HPDE6-E6E7 (cell line): ENCODE results near the gene PCDHGB4.
"Not testable (repeated sequence)": the region's sequence is repeated elsewhere in the genome, so short reads cannot be mapped to it uniquely, and the experiment has no call there.

Experiments used
- DNase-seq: peaks from one replicate; pipeline ENCODE4 v3.0.0; 2011; ENCODE audit warnings: missing footprints; ENCODE audit errors: extremely low spot score

The PCDHGB4 gene

DNA sequence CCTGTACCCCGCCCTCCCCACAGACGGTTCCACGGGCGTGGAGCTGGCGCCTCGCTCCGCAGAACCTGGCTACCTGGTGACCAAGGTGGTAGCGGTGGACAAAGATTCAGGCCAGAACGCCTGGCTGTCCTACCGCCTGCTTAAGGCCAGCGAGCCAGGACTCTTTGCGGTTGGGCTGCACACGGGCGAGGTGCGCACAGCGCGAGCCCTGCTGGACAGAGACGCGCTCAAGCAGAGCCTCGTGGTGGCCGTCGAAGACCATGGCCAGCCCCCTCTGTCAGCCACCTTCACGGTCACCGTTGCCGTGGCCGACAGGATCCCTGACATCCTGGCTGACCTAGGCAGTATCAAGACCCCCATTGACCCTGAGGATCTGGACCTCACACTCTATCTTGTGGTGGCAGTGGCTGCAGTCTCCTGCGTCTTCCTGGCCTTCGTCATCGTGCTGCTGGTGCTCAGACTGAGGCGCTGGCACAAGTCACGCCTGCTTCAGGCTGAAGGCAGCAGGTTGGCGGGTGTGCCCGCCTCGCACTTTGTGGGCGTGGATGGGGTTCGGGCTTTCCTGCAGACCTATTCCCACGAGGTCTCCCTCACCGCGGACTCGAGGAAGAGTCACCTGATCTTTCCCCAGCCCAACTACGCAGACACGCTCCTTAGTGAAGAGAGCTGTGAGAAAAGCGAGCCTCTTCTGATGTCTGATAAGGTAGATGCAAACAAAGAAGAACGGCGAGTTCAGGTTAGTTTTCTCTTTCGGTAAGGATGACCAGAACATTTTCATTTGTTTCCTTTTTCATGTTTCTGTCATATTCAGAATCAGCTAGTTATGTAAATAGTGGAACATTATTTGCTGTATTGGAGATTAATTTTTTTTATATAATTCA is 21.2 kb upstream of the PCDHGB4 start:
- DNase-seq: no peak

DNA sequence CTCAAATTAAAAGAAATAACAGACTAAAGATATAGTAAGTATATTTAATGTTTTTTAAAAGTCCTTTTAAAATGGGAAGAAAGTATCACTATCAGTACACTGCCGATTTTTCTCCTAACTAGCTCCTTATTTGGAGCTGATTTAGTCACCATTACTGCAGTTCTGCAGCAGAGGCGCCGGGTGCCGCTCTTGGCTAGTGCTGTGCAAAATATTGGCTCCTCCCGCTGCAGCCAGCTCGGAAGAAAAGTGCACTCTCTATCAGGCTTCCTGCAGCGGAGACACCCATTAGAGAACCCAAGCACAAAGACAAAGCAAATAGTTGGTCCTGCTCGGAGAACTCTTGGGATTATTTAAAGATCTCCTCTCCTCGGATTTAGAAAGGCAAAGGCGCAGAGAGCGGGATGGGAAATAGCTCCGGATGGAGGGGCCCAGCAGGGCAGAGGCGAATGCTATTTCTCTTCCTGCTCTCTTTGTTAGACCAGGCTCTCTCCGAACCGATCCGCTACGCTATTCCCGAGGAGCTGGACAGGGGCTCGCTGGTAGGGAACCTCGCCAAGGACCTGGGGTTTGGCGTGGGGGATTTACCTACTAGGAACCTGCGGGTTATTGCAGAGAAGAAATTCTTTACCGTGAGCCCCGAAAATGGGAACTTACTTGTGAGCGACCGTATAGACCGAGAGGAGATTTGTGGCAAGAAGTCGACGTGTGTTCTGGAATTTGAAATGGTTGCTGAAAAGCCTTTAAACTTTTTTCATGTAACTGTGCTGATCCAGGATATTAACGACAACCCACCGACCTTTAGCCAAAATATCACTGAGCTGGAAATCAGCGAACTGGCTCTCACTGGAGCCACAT is 17.3 kb upstream of the PCDHGB4 start, which contains the start of gene PCDHGB3:
TSS of gene PCDHGB3 (plus strand) at position 249 of the 855 bp plus-strand sequence. CDS start at position 402, 153 bp downstream.
- DNase-seq: no peak

DNA sequence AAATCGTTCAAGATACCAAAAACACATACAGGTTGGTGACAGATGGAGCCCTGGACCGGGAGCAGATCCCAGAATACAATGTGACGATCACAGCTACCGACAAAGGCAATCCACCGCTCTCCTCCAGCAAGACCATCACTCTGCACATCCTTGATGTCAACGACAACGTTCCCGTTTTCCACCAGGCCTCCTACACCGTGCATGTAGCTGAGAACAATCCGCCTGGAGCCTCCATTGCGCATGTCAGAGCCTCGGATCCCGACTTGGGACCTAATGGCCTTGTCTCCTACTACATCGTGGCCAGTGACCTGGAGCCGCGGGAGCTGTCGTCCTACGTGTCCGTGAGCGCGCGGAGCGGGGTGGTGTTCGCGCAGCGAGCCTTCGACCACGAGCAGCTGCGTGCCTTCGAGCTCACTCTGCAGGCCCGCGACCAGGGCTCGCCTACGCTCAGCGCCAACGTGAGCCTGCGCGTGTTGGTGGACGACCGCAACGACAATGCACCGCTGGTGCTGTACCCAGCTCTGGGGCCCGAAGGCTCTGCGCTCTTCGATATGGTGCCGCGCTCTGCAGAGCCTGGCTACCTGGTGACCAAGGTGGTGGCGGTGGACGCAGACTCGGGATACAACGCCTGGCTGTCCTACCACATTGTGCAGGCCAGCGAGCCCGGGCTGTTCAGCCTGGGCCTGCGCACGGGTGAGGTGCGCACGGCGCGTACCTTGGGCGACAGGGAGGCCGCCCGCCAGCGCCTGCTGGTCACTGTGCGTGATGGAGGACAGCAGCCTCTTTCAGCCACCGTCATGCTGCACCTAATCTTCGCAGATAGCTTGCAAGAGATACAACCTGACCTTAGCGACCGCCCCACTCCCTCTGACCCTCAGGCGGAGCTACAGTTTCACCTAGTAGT is 15.7 kb upstream of the PCDHGB4 start:
- DNase-seq: no peak

DNA sequence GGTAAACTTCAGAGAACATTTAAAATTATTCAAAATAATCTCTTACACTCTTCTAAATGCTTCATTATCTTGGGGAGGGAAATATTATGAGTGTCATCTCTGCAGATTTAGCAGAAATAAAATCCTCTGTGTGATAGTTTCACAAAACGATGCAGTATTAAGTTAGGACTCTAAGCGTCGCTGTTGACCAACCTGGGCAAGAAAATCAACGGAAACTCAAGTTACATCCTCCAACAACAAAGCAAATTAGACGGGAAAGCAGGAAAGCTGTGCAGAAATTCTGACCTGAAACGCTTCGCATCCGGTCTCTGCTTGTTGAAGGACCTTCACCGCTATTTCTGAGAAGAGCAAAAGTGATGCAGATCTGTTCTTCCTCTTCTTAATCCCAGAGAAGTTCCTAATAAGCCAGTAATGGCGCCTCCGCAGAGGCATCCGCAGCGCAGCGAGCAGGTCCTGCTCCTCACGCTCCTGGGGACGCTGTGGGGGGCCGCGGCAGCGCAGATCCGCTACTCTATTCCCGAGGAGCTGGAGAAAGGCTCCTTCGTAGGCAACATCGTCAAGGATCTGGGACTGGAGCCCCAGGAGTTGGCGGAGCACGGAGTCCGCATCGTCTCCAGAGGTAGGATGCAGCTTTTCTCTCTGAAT is 13.7 kb upstream of the PCDHGB4 start, which contains the start of gene PCDHGA6:
TSS of gene PCDHGA6 (plus strand) at position 219 of the 645 bp plus-strand sequence. CDS start at position 412, 193 bp downstream.
- no peak for DNase-seq

DNA sequence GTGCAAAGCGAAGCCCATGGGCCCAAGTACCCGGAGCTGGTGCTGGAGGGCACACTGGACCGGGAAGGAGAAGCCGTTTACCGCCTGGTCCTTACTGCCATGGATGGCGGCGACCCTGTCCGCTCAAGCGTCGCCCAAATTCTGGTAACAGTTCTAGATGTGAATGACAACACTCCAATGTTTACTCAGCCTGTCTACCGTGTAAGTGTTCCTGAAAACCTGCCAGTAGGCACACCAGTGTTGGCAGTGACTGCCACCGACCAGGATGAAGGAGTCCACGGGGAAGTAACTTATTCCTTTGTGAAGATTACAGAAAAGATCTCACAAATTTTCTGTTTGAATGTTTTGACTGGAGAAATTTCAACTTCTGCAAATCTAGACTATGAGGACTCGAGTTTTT is 12.9 kb upstream of the PCDHGB4 start:
- DNase-seq: no peak

DNA sequence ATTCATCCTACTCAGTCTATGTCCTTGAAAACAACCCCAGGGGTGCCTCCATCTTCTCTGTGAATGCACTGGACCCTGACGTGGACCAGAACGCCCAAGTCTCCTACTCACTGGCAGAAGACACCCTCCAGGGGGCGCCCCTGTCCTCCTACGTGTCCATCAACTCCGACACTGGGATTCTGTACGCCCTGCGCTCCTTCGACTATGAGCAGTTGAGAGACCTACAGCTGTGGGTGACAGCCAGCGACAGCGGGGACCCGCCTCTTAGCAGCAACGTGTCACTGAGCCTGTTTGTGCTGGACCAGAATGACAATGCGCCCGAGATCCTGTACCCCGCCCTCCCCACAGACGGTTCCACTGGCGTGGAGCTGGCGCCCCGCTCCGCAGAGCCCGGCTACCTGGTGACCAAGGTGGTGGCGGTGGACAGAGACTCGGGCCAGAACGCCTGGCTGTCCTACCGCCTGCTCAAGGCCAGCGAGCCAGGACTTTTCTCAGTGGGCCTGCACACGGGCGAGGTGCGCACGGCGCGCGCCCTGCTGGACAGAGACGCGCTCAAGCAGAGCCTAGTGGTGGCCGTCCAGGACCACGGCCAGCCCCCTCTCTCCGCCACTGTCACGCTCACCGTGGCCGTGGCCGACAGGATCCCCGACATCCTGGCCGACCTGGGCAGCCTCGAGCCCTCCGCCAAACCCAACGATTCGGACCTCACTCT is 11.9 kb upstream of the PCDHGB4 start:
- DNase-seq: not testable (repeated sequence)

DNA sequence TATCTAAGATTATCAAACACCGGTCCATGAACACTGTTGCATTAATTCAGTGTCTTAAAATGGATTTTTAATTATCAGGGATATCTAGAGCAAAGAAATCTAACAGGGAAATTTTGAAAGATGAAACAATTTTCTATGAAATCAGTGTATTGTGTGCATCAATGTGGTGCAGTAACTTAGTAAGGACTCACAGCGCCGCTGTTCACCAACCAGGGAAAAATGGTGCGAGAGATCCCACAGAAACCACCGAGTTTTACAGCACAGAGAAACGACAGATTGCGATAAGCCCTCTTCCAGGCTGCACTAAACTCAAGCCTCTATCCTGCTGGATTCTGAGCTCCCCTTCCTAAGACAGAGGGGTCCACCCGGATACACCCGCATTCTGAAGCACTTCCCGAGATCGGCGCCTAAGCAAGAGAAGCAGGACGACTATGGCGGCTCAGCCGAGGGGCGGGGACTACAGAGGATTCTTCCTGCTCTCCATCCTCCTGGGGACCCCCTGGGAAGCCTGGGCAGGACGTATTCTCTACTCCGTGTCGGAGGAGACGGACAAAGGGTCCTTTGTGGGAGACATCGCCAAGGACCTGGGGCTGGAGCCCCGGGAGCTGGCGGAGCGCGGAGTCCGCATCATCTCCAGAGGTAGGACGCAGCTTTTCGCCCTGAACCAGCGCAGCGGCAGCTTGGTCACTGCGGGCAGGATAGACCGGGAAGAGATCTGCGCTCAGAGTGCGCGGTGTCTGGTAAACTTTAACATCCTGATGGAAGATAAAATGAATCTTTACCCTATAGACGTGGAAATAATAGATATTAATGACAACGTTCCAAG is 4.8 kb upstream of the PCDHGB4 start, which contains the start of gene PCDHGA7:
TSS of gene PCDHGA7 (plus strand) at position 274 of the 826 bp plus-strand sequence. CDS start at position 432, 158 bp downstream.
- no peak for DNase-seq

DNA sequence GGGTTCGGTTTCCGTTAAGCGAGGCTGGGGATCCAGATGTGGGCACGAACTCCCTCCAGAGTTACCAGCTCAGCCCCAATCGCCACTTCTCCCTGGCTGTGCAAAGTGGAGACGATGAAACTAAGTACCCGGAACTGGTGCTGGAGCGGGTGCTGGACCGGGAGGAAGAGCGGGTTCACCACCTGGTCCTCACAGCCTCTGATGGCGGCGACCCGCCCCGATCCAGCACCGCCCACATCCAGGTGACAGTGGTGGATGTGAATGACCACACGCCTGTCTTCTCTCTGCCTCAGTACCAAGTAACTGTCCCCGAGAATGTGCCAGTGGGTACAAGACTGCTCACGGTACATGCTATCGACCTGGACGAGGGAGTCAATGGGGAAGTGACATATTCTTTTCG is 4.2 kb upstream of the PCDHGB4 start:
- no peak for DNase-seq

DNA sequence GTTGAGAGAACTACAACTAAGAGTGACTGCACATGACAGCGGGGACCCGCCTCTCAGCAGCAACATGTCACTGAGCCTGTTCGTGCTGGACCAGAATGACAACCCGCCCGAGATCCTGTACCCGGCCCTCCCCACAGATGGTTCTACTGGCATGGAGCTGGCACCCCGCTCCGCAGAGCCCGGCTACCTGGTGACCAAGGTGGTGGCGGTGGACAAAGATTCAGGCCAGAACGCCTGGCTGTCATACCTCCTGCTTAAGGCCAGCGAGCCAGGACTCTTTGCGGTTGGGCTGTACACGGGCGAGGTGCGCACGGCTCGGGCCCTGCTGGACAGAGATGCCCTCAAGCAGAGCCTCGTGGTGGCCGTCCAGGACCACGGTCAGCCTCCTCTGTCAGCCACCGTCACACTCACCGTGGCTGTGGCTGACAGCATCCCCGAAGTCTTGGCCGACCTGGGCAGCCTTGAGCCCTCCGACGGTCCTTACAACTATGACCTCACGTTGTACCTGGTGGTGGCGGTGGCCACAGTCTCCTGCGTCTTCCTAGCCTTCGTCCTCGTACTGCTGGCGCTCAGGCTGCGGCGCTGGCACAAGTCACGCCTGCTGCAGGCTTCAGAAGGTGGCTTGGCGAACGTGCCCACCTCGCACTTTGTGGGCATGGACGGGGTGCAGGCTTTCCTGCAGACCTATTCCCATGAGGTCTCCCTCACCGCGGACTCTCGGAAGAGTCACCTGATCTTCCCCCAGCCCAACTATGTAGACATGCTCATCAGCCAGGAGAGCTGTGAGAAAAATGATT is 2.8 kb upstream of the PCDHGB4 start:
- no peak for DNase-seq

DNA sequence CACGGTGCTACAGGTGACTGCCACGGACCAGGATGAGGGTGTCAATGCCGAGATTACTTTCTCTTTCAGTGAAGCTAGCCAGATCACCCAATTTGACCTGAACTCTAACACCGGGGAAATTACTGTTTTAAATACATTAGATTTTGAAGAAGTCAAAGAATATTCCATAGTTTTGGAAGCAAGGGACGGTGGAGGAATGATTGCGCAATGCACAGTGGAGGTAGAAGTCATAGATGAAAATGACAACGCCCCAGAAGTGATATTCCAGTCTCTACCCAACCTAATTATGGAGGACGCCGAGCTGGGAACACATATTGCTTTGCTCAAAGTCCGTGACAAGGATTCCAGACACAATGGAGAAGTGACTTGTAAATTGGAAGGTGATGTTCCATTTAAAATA is 1.2 kb downstream of the PCDHGB4 start:
- DNase-seq: no peak

DNA sequence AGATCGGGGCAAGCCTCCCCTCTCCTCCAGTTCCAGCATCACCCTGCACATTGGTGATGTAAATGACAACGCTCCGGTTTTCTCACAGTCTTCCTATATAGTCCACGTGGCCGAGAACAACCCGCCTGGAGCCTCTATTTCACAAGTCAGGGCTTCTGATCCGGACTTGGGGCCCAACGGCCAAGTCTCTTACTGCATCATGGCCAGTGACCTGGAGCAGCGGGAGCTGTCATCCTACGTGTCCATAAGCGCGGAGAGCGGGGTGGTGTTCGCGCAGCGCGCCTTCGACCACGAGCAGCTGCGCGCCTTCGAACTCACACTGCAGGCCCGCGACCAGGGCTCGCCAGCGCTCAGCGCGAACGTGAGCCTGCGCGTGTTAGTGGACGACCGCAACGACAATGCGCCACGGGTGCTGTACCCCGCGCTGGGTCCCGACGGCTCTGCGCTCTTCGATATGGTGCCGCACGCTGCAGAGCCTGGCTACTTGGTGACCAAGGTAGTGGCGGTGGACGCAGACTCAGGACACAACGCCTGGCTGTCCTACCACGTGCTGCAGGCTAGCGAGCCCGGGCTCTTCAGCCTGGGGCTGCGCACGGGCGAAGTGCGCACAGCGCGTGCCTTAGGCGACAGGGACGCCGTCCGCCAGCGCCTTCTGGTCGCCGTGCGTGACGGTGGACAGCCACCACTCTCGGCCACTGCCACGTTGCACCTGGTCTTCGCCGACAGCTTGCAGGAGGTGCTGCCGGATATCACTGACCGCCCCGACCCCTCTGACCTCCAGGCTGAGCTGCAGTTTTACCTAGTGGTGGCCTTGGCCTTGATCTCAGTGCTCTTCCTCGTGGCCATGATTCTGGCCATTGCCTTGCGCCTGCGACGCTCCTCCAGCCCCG is 1.9 kb downstream of the PCDHGB4 start:
- no peak for DNase-seq

DNA sequence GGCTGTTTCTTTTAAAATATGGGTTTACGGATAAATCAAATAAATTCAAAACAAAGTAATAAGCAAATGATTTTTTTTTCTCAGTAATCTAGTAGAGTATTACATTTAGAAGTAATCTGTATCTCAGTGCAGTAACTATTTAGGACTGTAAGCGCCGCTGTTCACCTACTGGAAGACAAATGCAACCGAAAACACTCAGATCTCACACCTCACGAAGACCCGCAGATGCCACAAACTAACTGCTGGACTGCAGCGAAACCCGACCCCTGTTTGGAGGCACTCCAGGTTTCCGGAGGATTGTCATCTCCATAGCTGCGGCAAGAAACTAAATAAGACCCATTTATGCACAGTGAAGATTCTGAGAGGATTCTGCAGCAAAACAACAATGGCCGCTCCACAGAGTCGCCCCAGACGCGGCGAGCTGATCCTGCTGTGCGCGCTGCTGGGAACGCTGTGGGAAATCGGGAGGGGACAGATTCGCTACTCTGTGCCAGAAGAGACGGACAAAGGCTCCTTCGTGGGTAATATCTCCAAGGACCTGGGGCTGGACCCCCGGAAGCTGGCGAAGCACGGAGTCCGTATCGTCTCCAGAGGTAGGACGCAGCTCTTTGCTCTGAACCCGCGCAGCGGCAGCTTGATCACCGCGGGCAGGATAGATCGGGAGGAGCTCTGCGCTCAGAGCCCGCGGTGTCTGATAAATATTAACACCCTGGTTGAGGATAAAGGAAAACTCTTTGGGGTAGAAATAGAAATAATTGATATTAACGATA is 5.1 kb downstream of the PCDHGB4 start, which contains the start of gene PCDHGA8:
TSS of gene PCDHGA8 (plus strand) at position 205 of the 770 bp plus-strand sequence. CDS start at position 386, 181 bp downstream.
- no peak for DNase-seq

DNA sequence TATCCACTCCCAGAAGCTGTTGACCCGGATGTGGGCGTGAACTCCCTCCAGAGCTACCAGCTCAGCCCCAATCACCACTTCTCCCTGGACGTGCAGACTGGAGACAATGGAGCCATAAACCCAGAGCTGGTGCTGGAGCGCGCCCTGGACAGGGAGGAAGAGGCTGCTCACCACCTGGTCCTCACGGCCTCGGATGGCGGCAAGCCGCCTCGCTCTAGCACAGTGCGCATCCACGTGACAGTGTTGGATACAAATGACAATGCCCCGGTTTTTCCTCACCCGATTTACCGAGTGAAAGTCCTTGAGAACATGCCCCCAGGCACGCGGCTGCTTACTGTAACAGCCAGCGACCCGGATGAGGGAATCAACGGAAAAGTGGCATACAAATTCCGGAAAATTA is 5.8 kb downstream of the PCDHGB4 start:
- DNase-seq: no peak

DNA sequence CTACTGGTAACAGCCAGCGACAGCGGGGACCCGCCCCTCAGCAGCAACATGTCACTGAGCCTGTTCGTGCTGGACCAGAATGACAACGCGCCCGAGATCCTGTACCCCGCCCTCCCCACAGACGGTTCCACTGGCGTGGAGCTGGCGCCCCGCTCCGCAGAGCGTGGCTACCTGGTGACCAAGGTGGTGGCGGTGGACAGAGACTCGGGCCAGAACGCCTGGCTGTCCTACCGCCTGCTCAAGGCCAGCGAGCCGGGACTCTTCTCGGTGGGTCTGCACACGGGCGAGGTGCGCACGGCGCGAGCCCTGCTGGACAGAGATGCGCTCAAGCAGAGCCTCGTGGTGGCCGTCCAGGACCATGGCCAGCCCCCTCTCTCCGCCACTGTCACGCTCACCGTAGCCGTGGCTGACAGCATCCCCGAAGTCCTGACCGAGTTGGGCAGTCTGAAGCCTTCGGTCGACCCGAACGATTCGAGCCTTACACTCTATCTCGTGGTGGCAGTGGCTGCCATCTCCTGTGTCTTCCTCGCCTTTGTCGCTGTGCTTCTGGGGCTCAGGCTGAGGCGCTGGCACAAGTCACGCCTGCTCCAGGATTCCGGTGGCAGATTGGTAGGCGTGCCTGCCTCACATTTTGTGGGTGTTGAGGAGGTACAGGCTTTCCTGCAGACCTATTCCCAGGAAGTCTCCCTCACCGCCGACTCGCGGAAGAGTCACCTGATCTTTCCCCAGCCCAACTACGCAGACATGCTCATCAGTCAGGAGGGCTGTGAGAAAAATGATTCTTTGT is 7.1 kb downstream of the PCDHGB4 start:
- not testable (repeated sequence) for DNase-seq

DNA sequence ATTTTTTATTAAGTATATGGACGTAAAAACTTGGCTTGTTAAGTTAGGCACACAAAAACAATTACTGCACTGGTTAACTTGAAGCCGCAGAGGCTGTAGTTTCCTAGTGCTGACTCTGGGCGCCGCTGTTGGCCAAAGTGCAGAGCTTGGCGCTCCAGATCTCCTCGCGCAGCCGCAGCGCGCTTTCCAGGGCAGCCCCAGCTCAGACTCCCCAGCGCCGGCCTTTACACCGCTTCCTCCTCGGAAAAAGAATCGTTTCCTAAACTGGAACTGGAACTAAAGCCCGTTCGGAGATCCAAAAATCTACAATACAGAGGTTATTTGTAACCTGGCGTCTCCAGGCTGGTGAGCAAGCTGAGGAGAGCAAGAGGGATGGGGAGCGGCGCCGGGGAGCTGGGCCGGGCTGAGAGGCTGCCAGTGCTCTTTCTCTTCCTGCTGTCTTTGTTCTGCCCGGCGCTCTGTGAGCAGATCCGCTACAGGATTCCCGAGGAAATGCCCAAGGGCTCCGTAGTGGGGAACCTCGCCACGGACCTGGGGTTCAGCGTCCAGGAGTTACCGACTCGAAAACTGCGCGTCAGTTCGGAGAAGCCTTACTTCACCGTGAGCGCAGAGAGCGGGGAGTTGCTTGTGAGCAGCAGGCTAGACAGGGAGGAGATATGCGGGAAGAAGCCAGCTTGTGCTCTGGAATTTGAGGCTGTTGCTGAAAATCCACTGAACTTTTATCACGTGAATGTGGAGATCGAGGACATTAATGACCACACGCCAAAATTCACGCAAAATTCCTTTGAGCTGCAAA is 10.5 kb downstream of the PCDHGB4 start, which contains the start of gene PCDHGB5:
TSS of gene PCDHGB5 (plus strand) at position 192 of the 796 bp plus-strand sequence. CDS start at position 373, 181 bp downstream.
- not testable (repeated sequence) for DNase-seq
